Ovary (tissue), 3 donors: ENCODE data around the gene JADE1.

Experiments
- POLR2A ChIP-seq: fragments of 450-650 bp; IDR thresholded peaks from one replicate; pipeline ENCODE4 v1.6.1; 2017; ENCODE audit warnings: antibody characterized with exemption, mild to moderate bottlenecking, moderate library complexity
- TF ChIP-seq, protein P1 (sequence below), 3 donors: fragments of 450-650 bp in 2 of 3; fragments of 200-600 bp in 1 of 3; IDR thresholded peaks; one replicate each; pipeline versions ENCODE4 v1.5.1 to v1.8.0; 2016 to 2022; ENCODE audit warnings: antibody characterized with exemption in 3 of 3, mild to moderate bottlenecking in 1 of 3
- donor health status: DM: no; HTN: no; CAD: no.

DNA sequence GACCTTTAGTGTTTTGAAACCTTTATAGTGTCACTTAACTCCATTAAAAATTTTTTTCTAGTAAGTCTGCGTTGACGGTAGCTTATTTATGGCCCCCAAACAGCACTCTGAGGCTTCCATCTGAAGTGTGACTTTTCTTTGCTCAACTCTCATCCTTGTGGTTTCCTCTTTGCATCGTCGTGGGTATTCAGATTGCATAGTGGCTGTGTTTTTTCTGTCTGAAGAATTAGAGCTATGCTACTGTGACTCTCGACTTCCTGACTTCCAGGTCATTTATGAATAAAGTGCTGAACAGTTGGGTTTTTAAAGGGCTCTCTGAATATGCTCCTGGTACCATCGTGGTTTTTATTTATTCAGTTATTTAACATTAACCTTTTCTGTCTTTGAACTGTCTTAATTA, 44.9 kb downstream of the JADE1 start:
- TF ChIP-seq, protein P1, sequence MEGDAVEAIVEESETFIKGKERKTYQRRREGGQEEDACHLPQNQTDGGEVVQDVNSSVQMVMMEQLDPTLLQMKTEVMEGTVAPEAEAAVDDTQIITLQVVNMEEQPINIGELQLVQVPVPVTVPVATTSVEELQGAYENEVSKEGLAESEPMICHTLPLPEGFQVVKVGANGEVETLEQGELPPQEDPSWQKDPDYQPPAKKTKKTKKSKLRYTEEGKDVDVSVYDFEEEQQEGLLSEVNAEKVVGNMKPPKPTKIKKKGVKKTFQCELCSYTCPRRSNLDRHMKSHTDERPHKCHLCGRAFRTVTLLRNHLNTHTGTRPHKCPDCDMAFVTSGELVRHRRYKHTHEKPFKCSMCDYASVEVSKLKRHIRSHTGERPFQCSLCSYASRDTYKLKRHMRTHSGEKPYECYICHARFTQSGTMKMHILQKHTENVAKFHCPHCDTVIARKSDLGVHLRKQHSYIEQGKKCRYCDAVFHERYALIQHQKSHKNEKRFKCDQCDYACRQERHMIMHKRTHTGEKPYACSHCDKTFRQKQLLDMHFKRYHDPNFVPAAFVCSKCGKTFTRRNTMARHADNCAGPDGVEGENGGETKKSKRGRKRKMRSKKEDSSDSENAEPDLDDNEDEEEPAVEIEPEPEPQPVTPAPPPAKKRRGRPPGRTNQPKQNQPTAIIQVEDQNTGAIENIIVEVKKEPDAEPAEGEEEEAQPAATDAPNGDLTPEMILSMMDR (IDR thresholded peaks at IDR 0.05) = no peak
- TF ChIP-seq POLR2A = no peak
